HCT116 (cell line): ENCODE data around the gene NRP1. TPM values are rescaled to one million over a fixed set of nuclear protein-coding genes. Genes with fewer than 3 reads are reported as not detected.

Experiments
- ATAC-seq: fragments of 200-7000 bp; cut with Tn5 transposase; 2 replicates; pipeline ENCODE4 v1.9.1; 2020; ENCODE audit warnings: mild to moderate bottlenecking, moderate library complexity
- BruUV-seq: library from RNA; stranded (reverse); fragments of 400-500 nt; replicated peaks from 2 replicates; lab custom pipeline; 2021; lab: Mats Ljungman, UMichigan
- CTCF ChIA-PET: fragments of 300-600 bp; sonication (Branson Sonifier 250); formaldehyde crosslinking; loops from one replicate; lab custom pipeline; 2021; ENCODE audit warnings: antibody characterized with exemption; lab: Charles Lee
- POLR2A ChIA-PET: fragments of 300-600, 350-600 bp; sonication (Branson Sonifier 250); formaldehyde crosslinking; loops from one replicate; lab custom pipeline; 2021; ENCODE audit warnings: antibody characterized with exemption; lab: Charles Lee
- RAD21 ChIA-PET, 2 experiments: fragments of 300-600 bp; sonication (Branson Sonifier 250); formaldehyde crosslinking; loops; one replicate each; lab custom pipeline; 2023; ENCODE audit warnings: low total read pairs in 2 of 2; ENCODE audit not compliant: uncharacterized antibody in 2 of 2, unreplicated experiment in 2 of 2, low non-redundant PET in 1 of 2; lab: Charles Lee
- DNase-seq: peaks from one replicate; pipeline ENCODE4 v3.0.0-alpha.2; 2010; ENCODE audit warnings: low read depth, low spot score
- H2AFZ ChIP-seq: fragments of 200-600 bp; shearing (Covaris generic), sonication (generic); 2 replicates; pipeline ENCODE4 v1.6.1; 2017; ENCODE audit warnings: low read depth, mixed run types, mixed read lengths, antibody characterized with exemption, low read length; ENCODE audit not compliant: poor library complexity, severe bottlenecking
- H3K27ac ChIP-seq: 2 replicates; pipeline ENCODE4 v1.5.1; 2012; ENCODE audit warnings: low read depth, low read length
- H3K27me3 ChIP-seq: fragments of 200-600 bp; sonication (generic); 2 replicates; pipeline ENCODE4 v1.6.1; 2016; ENCODE audit warnings: mixed run types, low read length, mixed read lengths; ENCODE audit not compliant: insufficient read depth
- H3K36me3 ChIP-seq, 2 experiments: fragments of 200-500 bp in 1 of 2; fragments of 200-600 bp in 1 of 2; sonication (Bioruptor generic) in 1 of 2; sonication (generic) in 1 of 2; 2 replicates each; pipeline versions ENCODE4 v1.5.1 to v1.6.1; 2014 to 2016; ENCODE audit warnings: low read length in 2 of 2, inconsistent platforms in 1 of 2, mixed read lengths in 1 of 2, mixed run types in 1 of 2; ENCODE audit not compliant: insufficient read depth in 2 of 2, control insufficient read depth in 1 of 2
- H3K4me1 ChIP-seq, 2 experiments: fragments of 200-600 bp in 1 of 2; sonication (generic) in 1 of 2; 2 replicates each; pipeline versions ENCODE4 v1.5.1 to v1.6.1; 2012 to 2017; ENCODE audit warnings: low read length in 2 of 2, inconsistent platforms in 1 of 2, mild to moderate bottlenecking in 1 of 2, mixed read lengths in 1 of 2, mixed run types in 1 of 2, moderate library complexity in 1 of 2; ENCODE audit not compliant: insufficient read depth in 2 of 2, control insufficient read depth in 1 of 2
- H3K4me2 ChIP-seq: fragments of 200-600 bp; sonication (generic); 2 replicates; pipeline ENCODE4 v1.6.1; 2017; ENCODE audit warnings: mixed run types, low read length, mixed read lengths
- H3K4me3 ChIP-seq, 2 experiments: fragments of 200-600 bp in 1 of 2; sonication (generic) in 1 of 2; replicated peaks in 1 of 2; 2 replicates each; pipeline ENCODE4 v1.5.1; 2011 to 2016; ENCODE audit warnings: low read length in 2 of 2, control low read depth in 1 of 2, low read depth in 1 of 2, mild to moderate bottlenecking in 1 of 2, mixed read lengths in 1 of 2, mixed run types in 1 of 2
- H3K79me2 ChIP-seq: fragments of 200-600 bp; sonication (generic); 2 replicates; pipeline ENCODE4 v1.6.1; 2017; ENCODE audit warnings: mild to moderate bottlenecking, mixed run types, low read length, moderate library complexity, mixed read lengths; ENCODE audit not compliant: insufficient read depth
- H3K9ac ChIP-seq: fragments of 200-600 bp; sonication (generic); 2 replicates; pipeline ENCODE4 v1.6.1; 2016; ENCODE audit warnings: low read length, mixed read lengths
- H3K9me2 ChIP-seq: fragments of 200-600 bp; sonication (generic), shearing (Covaris generic); 2 replicates; pipeline ENCODE4 v1.6.1; 2017; ENCODE audit warnings: mixed run types, mild to moderate bottlenecking, moderate library complexity; ENCODE audit not compliant: insufficient read depth
- H3K9me3 ChIP-seq, 2 experiments: fragments of 200-500 bp in 1 of 2; fragments of 200-600 bp in 1 of 2; sonication (Bioruptor generic) in 1 of 2; sonication (generic) in 1 of 2; 2 replicates each; pipeline ENCODE4 v1.6.1; 2014 to 2017; ENCODE audit warnings: low read length in 2 of 2, mixed read lengths in 2 of 2, inconsistent platforms in 1 of 2, low read depth in 1 of 2, mild to moderate bottlenecking in 1 of 2, mixed run types in 1 of 2, moderate library complexity in 1 of 2; ENCODE audit not compliant: control insufficient read depth in 1 of 2, insufficient read depth in 1 of 2
- H4K20me1 ChIP-seq: fragments of 200-600 bp; sonication (generic), shearing (Covaris generic); 2 replicates; pipeline ENCODE4 v1.6.1; 2017; ENCODE audit warnings: mixed run types, mild to moderate bottlenecking, moderate library complexity; ENCODE audit not compliant: insufficient read depth
- CEBPB ChIP-seq: IDR thresholded peaks from 2 replicates; pipeline ENCODE4 v1.6.1; 2012; ENCODE audit warnings: low read depth
- CTCF ChIP-seq, 3 experiments: fragments of 200-600 bp in 1 of 3; sonication (generic) in 1 of 3; IDR thresholded peaks in 2 of 3; conservative IDR thresholded peaks in 1 of 3; 2 replicates each; pipeline ENCODE4 v1.5.1; 2012 to 2017; ENCODE audit warnings: low read depth in 2 of 3, low read length in 2 of 3, antibody characterized with exemption in 1 of 3, borderline replicate concordance in 1 of 3, control low read depth in 1 of 3, mild to moderate bottlenecking in 1 of 3, mixed read lengths in 1 of 3, mixed run types in 1 of 3, moderate library complexity in 1 of 3; ENCODE audit not compliant: insufficient read depth in 1 of 3
- EZH2phosphoT487 ChIP-seq: fragments of 200-600 bp; IDR thresholded peaks from 2 replicates; pipeline ENCODE4 v1.6.1; 2018; ENCODE audit warnings: antibody characterized with exemption, borderline replicate concordance
- POLR2A ChIP-seq: IDR thresholded peaks from 2 replicates; pipeline ENCODE4 v1.7.0; 2011; ENCODE audit warnings: borderline replicate concordance; ENCODE audit not compliant: insufficient read depth, insufficient read length; ENCODE audit errors: extremely low read depth
- intact Hi-C: fragments of 100-400 bp; cut with micrococcal nuclease; formaldehyde crosslinking; loops from 2 replicates; pipeline ENCODE4 v1.10.0; 2022
- total RNA-seq: library from RNA; stranded (reverse); gene quantifications from one replicate; pipeline ENCODE4 v1.2.1, GENCODE V29; 2021; ENCODE audit not compliant: unreplicated experiment

Gene NRP1
- total RNA-seq, 1 experiment from 2014 or later, result 3.8 TPM

- TF ChIP-seq CTCF (IDR thresholded peaks at IDR 0.05 in 2 of 3, conservative IDR thresholded peaks at IDR 0.05 in 1 of 3; ENCODE audit: borderline replicate concordance in 1 of 3, insufficient read depth in 1 of 3, low read depth in 2 of 3, low read length in 2 of 3) (no peak), EZH2phosphoT487 (no peak)
Measured at GRCh38 chr10:33136781-33137180, 197.7 kb downstream of the NRP1 start (continued).

- Histone ChIP-seq H3K4me2 (peak overlapping the region; percentile 61), H3K9me2 (no peaks in the 10 kb centered on the region), H3K9me3 (no peaks in the 10 kb centered on the region), H3K27ac (peak overlapping the region; percentile 65; the same call in 1 of the 2 replicates), H4K20me1 (no peaks in the 10 kb centered on the region), H2AFZ (peak overlapping the region; percentile 79), H3K9ac (peak overlapping the region; percentile 36), H3K36me3 (no peaks in the 10 kb centered on the region), H3K79me2 (no peaks in the 10 kb centered on the region), H3K4me1 (peaks cover 45 to 72% of the 10 kb centered on the region in 2 experiments), H3K27me3 (no peaks in the 10 kb centered on the region), H3K4me3 (peak overlapping the region in 1 of 2 experiments; percentile 26; a peak in 2 of 4 replicates)
- ChIA-PET CTCF (interaction anchor here (1.2 kb wide), 1 partner anchor 20 kb away, joined by 3 read pairs; no protein-coding TSS in a partner anchor), RAD21 (no interaction called here), POLR2A (interaction anchor here (2.3 kb wide), 1 partner anchor 9 kb away, joined by 10 read pairs; no protein-coding TSS in a partner anchor)
- DNase-seq (no peak), ATAC-seq (no peak; the same call in 1 of the 2 replicates)
- no TSS peak for BruUV-seq
- intact Hi-C loops, result loop anchor here (10.0 kb wide), 1 partner anchor 761 kb away; no protein-coding TSS in a partner anchor
- no peak for TF ChIP-seq CTCF (IDR thresholded peaks at IDR 0.05 in 2 of 3, conservative IDR thresholded peaks at IDR 0.05 in 1 of 3; ENCODE audit: borderline replicate concordance in 1 of 3, insufficient read depth in 1 of 3, low read depth in 2 of 3, low read length in 2 of 3)
- peak; percentile 32; the same call in 1 of the 2 replicates for TF ChIP-seq CEBPB
- no peak for TF ChIP-seq POLR2A
Measured at GRCh38 chr10:33136271-33136670, 198.2 kb downstream of the NRP1 start.
